ENCODE data around the gene FNDC8.

Gene FNDC8

GRCh38 chr17:35121315-35121714, at the start of gene FNDC8:
Gene FNDC8 (plus strand): TSS chr17:35121615. CDS start chr17:35121694, 79 bp downstream.
- no peak for DNase-seq
- in situ Hi-C loops (cut with MboI; ENCODE audit: low pct_unique_long_range_greater_than_20kb, low sequenced_read_pairs): loop anchor here (25.0 kb wide), 1 partner anchor 709 kb away; no protein-coding TSS in a partner anchor

- in situ Hi-C loops (cut with MboI; ENCODE audit: low pct_unique_long_range_greater_than_20kb, low sequenced_read_pairs): no loop called here
- DNase-seq: no peak
These were observed 48.1 kb upstream of the FNDC8 start for GRCh38 chr17:35073183-35073790.

GRCh38 chr17:35073991-35074627, 47.3 kb upstream of the FNDC8 start:
- in situ Hi-C loops (cut with MboI; ENCODE audit: low pct_unique_long_range_greater_than_20kb, low sequenced_read_pairs): no loop called here
- no peak for DNase-seq

- DNase-seq: no peak
- in situ Hi-C loops (cut with MboI; ENCODE audit: low pct_unique_long_range_greater_than_20kb, low sequenced_read_pairs): no loop called here
These were observed 46.4 kb upstream of the FNDC8 start for GRCh38 chr17:35074711-35075707.

GRCh38 chr17:35076874-35077273, 44.5 kb upstream of the FNDC8 start:
- in situ Hi-C loops (cut with MboI; ENCODE audit: low pct_unique_long_range_greater_than_20kb, low sequenced_read_pairs): no loop called here
- DNase-seq: no peak

DNA sequence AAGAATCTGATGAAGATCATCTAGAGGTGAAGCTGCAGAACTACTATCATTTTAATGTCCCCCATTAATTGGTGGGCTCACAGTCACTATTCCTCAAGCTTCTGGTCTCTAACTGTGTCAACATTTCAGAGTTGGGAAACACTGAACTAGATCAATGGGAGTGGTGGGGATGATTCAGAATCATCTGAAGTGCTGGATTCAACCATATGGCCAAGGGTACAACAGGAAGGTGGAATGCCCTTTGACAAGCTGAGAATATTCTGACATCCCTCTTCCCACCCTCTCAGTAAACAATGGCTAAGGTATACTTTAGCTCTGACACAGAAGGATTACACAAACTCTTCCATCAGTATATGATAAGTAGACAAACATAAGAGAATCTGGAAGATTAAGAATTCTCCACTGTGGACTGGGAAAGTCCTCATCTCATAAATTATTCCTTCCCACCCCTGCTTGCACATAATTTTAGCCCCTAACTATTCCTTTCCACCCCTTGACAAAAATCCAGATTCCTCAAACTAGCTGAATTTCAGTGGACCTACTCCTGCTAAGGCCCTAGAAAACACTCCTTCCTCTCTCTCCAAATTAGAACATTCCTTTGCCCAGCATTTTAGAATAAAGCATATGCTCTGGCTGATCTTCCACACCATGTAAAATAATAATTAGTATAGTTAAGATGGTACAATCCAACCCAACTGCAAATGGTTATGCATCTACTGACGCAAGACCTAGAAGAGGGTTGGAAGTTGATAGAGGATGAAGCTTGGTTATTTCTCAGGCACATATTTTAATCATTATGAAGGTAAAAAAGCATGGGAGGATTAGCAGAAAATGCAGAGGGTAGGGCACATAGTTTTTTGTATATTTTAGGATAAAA, 41.6 kb upstream of the FNDC8 start:
- in situ Hi-C loops (cut with MboI; ENCODE audit: low pct_unique_long_range_greater_than_20kb, low sequenced_read_pairs): no loop called here
- DNase-seq: no peak

GRCh38 chr17:35080536-35080935, 40.9 kb upstream of the FNDC8 start:
- DNase-seq: no peak
- in situ Hi-C loops (cut with MboI; ENCODE audit: low pct_unique_long_range_greater_than_20kb, low sequenced_read_pairs): no loop called here

DNA sequence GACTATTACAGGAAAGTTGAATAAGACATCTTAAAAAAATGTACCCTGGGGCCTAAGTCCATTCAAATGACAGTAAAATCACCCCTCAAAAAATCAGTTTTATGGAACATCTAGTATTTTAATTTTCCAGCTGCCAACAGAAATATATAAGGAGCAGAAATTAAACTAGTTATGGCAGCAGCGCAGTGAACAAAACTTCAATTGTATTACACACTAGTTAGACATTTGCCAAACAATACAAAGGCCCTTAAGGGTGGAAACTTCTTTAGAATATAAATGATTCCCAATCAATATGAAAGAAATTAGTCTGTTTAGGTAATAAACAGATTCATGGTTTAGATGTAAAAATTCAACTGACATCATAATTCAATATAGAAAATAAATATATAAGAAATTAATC, 39.8 kb upstream of the FNDC8 start:
- no peak for DNase-seq
- in situ Hi-C loops (cut with MboI; ENCODE audit: low pct_unique_long_range_greater_than_20kb, low sequenced_read_pairs): no loop called here

DNA sequence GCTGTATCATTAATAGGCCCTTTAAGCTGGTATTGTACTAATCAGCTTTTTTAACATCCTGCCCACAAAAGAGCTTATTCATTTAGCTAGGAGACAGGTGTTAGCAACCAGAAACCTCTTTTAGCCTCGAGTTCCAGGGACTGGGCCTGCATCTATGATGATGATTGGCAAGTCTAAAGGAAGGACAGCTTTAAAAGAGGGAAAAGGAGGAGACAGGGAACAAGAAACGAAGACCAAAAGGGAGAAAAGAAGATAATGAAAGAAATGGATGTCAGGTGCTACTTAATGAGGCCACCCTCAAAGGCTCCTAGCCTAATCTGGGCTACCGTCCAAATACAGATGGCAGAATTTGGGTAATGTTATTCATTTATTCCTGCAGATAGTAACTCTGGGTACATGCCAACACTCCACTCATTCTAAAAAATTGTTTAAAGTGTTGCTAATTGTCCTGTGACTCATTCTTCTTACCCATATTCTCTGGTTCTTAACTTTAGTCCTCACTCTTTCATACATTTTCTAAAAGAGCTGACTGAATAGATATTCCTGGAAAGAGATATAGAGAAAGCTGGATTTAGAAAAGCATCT, 39.2 kb upstream of the FNDC8 start:
- no peak for DNase-seq
- in situ Hi-C loops (cut with MboI; ENCODE audit: low pct_unique_long_range_greater_than_20kb, low sequenced_read_pairs): no loop called here

- no peak for DNase-seq
- in situ Hi-C loops (cut with MboI; ENCODE audit: low pct_unique_long_range_greater_than_20kb, low sequenced_read_pairs): no loop called here
These were observed 38.3 kb upstream of the FNDC8 start for GRCh38 chr17:35083071-35083470.

GRCh38 chr17:35084987-35085386, 36.4 kb upstream of the FNDC8 start:
- in situ Hi-C loops (cut with MboI; ENCODE audit: low pct_unique_long_range_greater_than_20kb, low sequenced_read_pairs): no loop called here
- no peak for DNase-seq

- no peak for DNase-seq
- in situ Hi-C loops (cut with MboI; ENCODE audit: low pct_unique_long_range_greater_than_20kb, low sequenced_read_pairs): no loop called here
These were observed 35.3 kb upstream of the FNDC8 start for GRCh38 chr17:35086164-35086563.

GRCh38 chr17:35086931-35087573, 34.4 kb upstream of the FNDC8 start:
- in situ Hi-C loops (cut with MboI; ENCODE audit: low pct_unique_long_range_greater_than_20kb, low sequenced_read_pairs): no loop called here
- no peak for DNase-seq

DNA sequence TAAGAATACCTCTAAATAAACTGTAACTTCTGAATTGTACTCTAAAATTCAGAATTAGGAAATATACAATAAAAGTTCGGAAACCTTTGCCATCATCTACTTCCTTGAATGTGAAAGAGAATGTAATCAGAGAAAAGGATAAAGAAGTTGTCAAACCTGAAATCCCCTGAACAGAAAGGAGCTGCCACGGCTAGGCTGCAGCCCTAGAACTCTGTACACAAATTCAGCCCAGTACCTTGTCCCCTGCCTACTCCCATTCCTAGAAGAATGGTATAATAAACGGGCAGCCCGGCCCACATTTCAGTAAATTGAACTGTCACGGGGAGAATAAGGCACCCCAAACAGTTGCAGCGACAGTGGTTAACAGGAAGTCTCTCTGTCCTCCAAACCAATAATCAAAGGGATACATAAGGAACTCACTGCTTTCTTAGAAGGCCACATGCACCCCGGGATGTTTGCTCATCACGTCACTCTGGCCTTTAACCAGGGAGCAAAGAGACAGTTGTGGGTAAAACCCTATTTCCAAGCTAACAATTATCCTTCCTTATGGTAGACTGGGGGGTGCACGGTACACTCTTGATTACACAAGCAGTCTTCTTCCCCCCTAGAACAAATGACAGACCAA, 33.6 kb upstream of the FNDC8 start:
- in situ Hi-C loops (cut with MboI; ENCODE audit: low pct_unique_long_range_greater_than_20kb, low sequenced_read_pairs): no loop called here
- DNase-seq: peak; percentile 55

DNA sequence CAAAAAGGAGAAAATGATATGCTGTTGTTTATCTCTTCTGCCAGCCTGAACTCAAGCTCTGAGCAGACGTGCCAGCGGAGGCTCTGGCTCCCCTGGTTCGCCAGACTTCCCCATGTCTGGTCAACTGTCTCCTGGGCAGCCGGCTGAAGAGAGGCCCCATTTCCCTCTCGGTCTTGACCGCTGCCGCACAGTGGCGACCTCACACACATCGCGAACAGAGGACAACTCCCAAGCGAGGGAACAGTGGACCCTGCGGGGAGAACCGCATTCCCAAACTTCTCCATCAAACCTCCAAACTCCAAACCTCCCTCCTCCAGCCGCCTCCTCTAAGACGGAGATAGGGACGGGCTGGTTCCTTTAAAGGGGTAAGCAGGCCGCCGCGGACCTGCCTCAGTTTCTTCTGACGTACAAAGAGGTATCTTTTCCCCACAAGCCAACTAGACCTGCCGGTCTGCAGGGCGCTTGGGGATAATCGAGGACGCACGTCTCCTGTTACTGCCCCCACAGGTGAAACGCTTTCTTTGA, 33.0 kb upstream of the FNDC8 start:
- peak; percentile 62 for DNase-seq
- in situ Hi-C loops (cut with MboI; ENCODE audit: low pct_unique_long_range_greater_than_20kb, low sequenced_read_pairs): no loop called here

GRCh38 chr17:35088881-35089585, 32.4 kb upstream of the FNDC8 start:
- peak; percentile 81 for DNase-seq
- in situ Hi-C loops (cut with MboI; ENCODE audit: low pct_unique_long_range_greater_than_20kb, low sequenced_read_pairs): no loop called here

Measured in KBM-7 (cell line).